ENCODE results near the gene NLRP6. TPM values are rescaled to one million over a fixed set of nuclear protein-coding genes. Genes with fewer than 3 reads are reported as not detected.
A peak's percentile ranks its signal among the peaks of the same experiment; 100 is the strongest.
"Not testable (repeated sequence)": the region's sequence is repeated elsewhere in the genome, so short reads cannot be mapped to it uniquely, and the experiment has no call there.

The NLRP6 gene
- total RNA-seq: 3.2 and 3.5 TPM in 2 replicates

GRCh38 chr11:278001-278951, at the start of gene NLRP6:
TSS of gene NLRP6 (plus strand) at chr11:278407. CDS start at chr11:278570, 163 bp downstream.
- Mint-ChIP-seq H3K27me3 (peaks cover 44% of the 10 kb centered on the region), H3K27ac (peak within 1 kb of the TSS; percentile 84), H3K4me1 (peaks cover 31% of the 10 kb centered on the region), H3K4me3 (peak within 1 kb of the TSS; percentile 87), H3K9me3 (peaks cover 7% of the 10 kb centered on the region), H3K36me3 (ENCODE audit: low read depth) (peaks cover 36% of the 10 kb centered on the region)
- intact Hi-C loops (cut with micrococcal nuclease): no loop called here
- DNase-seq: no peak

GRCh38 chr11:230431-230830, 47.8 kb upstream of the NLRP6 start:
- no peak for DNase-seq
- intact Hi-C loops (cut with micrococcal nuclease): no loop called here
- peaks cover 18% of the 10 kb centered on the region for H3K4me1 Mint-ChIP-seq
- H3K9me3 Mint-ChIP-seq: no peaks in the 10 kb centered on the region
- H3K4me3 Mint-ChIP-seq: no peak overlapping the region
- H3K27ac Mint-ChIP-seq: no peak overlapping the region
- no peaks in the 10 kb centered on the region for H3K27me3 Mint-ChIP-seq
- H3K36me3 Mint-ChIP-seq (ENCODE audit: low read depth): peaks cover 10% of the 10 kb centered on the region

GRCh38 chr11:232783-233565, 45.2 kb upstream of the NLRP6 start:
- H3K36me3 Mint-ChIP-seq (ENCODE audit: low read depth): peaks cover 10% of the 10 kb centered on the region
- peak overlapping the region; percentile 34 for H3K27ac Mint-ChIP-seq
- intact Hi-C loops (cut with micrococcal nuclease): no loop called here
- no peak overlapping the region for H3K4me3 Mint-ChIP-seq
- H3K4me1 Mint-ChIP-seq: peaks cover 18% of the 10 kb centered on the region
- no peak for DNase-seq
- no peaks in the 10 kb centered on the region for H3K9me3 Mint-ChIP-seq
- H3K27me3 Mint-ChIP-seq: no peaks in the 10 kb centered on the region

- no peaks in the 10 kb centered on the region for H3K27me3 Mint-ChIP-seq
- peak overlapping the region; percentile 95 for H3K27ac Mint-ChIP-seq
- H3K9me3 Mint-ChIP-seq: no peaks in the 10 kb centered on the region
- peaks cover 24% of the 10 kb centered on the region for H3K36me3 Mint-ChIP-seq (ENCODE audit: low read depth)
- H3K4me3 Mint-ChIP-seq: peak overlapping the region; percentile 97
- intact Hi-C loops (cut with micrococcal nuclease): no loop called here
- DNase-seq: no peak
- H3K4me1 Mint-ChIP-seq: peaks cover 33% of the 10 kb centered on the region
These were observed 43.0 kb upstream of the NLRP6 start for GRCh38 chr11:235180-235579.

GRCh38 chr11:235609-235996, 42.6 kb upstream of the NLRP6 start:
- DNase-seq: no peak
- Mint-ChIP-seq H3K27me3 (no peaks in the 10 kb centered on the region), H3K4me1 (peaks cover 35% of the 10 kb centered on the region), H3K9me3 (no peaks in the 10 kb centered on the region), H3K36me3 (ENCODE audit: low read depth) (peaks cover 26% of the 10 kb centered on the region), H3K4me3 (peak overlapping the region; percentile 97), H3K27ac (peak overlapping the region; percentile 95)
- intact Hi-C loops (cut with micrococcal nuclease): no loop called here

GRCh38 chr11:235997-236773, 42.0 kb upstream of the NLRP6 start, which contains the start of gene SIRT3:
TSS of gene SIRT3 (minus strand) at chr11:236342. CDS start at chr11:236328, 14 bp downstream.
- peaks cover 37% of the 10 kb centered on the region for H3K4me1 Mint-ChIP-seq
- H3K4me3 Mint-ChIP-seq: peak within 1 kb of the TSS; percentile 97
- intact Hi-C loops (cut with micrococcal nuclease): loop anchor here (1.0 to 2.0 kb wide), 5 partner anchors 15 to 270 kb away; partner anchors contain the start of genes BET1L and RIC8A
- H3K36me3 Mint-ChIP-seq (ENCODE audit: low read depth): peaks cover 28% of the 10 kb centered on the region
- DNase-seq: peak; percentile 94
- H3K27ac Mint-ChIP-seq: peak within 1 kb of the TSS; percentile 100
- H3K9me3 Mint-ChIP-seq: no peaks in the 10 kb centered on the region
- no peaks in the 10 kb centered on the region for H3K27me3 Mint-ChIP-seq

GRCh38 chr11:236774-237767, 41.1 kb upstream of the NLRP6 start, which contains the start of gene PSMD13:
TSS of gene PSMD13 (plus strand) at chr11:236976. CDS start at chr11:237050, 74 bp downstream.
- peak; percentile 97 for DNase-seq
- H3K27me3 Mint-ChIP-seq: no peaks in the 10 kb centered on the region
- intact Hi-C loops (cut with micrococcal nuclease): loop anchor here (1.0 to 2.0 kb wide), 5 partner anchors 14 to 269 kb away; partner anchors contain the start of genes BET1L and RIC8A
- peaks cover 46% of the 10 kb centered on the region for H3K4me1 Mint-ChIP-seq
- peaks cover 36% of the 10 kb centered on the region for H3K36me3 Mint-ChIP-seq (ENCODE audit: low read depth)
- H3K4me3 Mint-ChIP-seq: peak within 1 kb of the TSS; percentile 97
- peak within 1 kb of the TSS; percentile 100 for H3K27ac Mint-ChIP-seq
- no peaks in the 10 kb centered on the region for H3K9me3 Mint-ChIP-seq

GRCh38 chr11:238346-238745, 39.9 kb upstream of the NLRP6 start:
- peak overlapping the region; percentile 100 for H3K27ac Mint-ChIP-seq
- DNase-seq; intact Hi-C loops (cut with micrococcal nuclease); H3K9me3 Mint-ChIP-seq; H3K27me3 Mint-ChIP-seq: not testable (repeated sequence)
- H3K36me3 Mint-ChIP-seq (ENCODE audit: low read depth): peaks cover 42% of the 10 kb centered on the region
- peak overlapping the region; percentile 97 for H3K4me3 Mint-ChIP-seq
- peaks cover 51% of the 10 kb centered on the region for H3K4me1 Mint-ChIP-seq

- DNase-seq: no peak
- peaks cover 57% of the 10 kb centered on the region for H3K36me3 Mint-ChIP-seq (ENCODE audit: low read depth)
- no peak overlapping the region for H3K4me3 Mint-ChIP-seq
- intact Hi-C loops (cut with micrococcal nuclease): no loop called here
- H3K27ac Mint-ChIP-seq: peak overlapping the region; percentile 1
- H3K4me1 Mint-ChIP-seq: peaks cover 54% of the 10 kb centered on the region
- no peaks in the 10 kb centered on the region for H3K27me3 Mint-ChIP-seq
- H3K9me3 Mint-ChIP-seq: no peaks in the 10 kb centered on the region
These were observed 37.9 kb upstream of the NLRP6 start for GRCh38 chr11:240315-240714.

- H3K27ac Mint-ChIP-seq: peak overlapping the region; percentile 52
- no peak overlapping the region for H3K4me3 Mint-ChIP-seq
- no peaks in the 10 kb centered on the region for H3K27me3 Mint-ChIP-seq
- intact Hi-C loops (cut with micrococcal nuclease): no loop called here
- no peak for DNase-seq
- H3K9me3 Mint-ChIP-seq: no peaks in the 10 kb centered on the region
- peaks cover 69% of the 10 kb centered on the region for H3K36me3 Mint-ChIP-seq (ENCODE audit: low read depth)
- H3K4me1 Mint-ChIP-seq: peaks cover 50% of the 10 kb centered on the region
These were observed 36.6 kb upstream of the NLRP6 start for GRCh38 chr11:241634-242033.

GRCh38 chr11:244376-244775, 33.8 kb upstream of the NLRP6 start:
- no peak for DNase-seq
- Mint-ChIP-seq H3K4me3 (peak overlapping the region; percentile 17), H3K36me3 (ENCODE audit: low read depth) (peaks cover 83% of the 10 kb centered on the region), H3K4me1 (peaks cover 45% of the 10 kb centered on the region), H3K27ac (peak overlapping the region; percentile 73), H3K27me3 (no peaks in the 10 kb centered on the region), H3K9me3 (no peaks in the 10 kb centered on the region)
- intact Hi-C loops (cut with micrococcal nuclease): no loop called here

- Mint-ChIP-seq H3K27me3 (no peaks in the 10 kb centered on the region), H3K4me1 (peaks cover 28% of the 10 kb centered on the region), H3K9me3 (no peaks in the 10 kb centered on the region), H3K27ac (peak overlapping the region; percentile 41), H3K4me3 (no peak overlapping the region), H3K36me3 (ENCODE audit: low read depth) (peaks cover 79% of the 10 kb centered on the region)
- intact Hi-C loops (cut with micrococcal nuclease): no loop called here
- DNase-seq: no peak
These were observed 29.1 kb upstream of the NLRP6 start for GRCh38 chr11:249062-249461.
